ENCODE measurements around the gene CCL26. TPM values are rescaled to one million over a fixed set of nuclear protein-coding genes. Genes with fewer than 3 reads are reported as not detected.

CCL26 gene
- total and polyA plus RNA-seq, 9 of the 15 experiments (the other 6 are each of a cell fraction or from before 2014, with no cell fraction given): 2.3 to 26.8 (median 8.4) TPM

GRCh38 chr7:75795831-75796285, 23.8 kb upstream of the CCL26 start (continued):
- TF ChIP-seq CEBPZ (IDR thresholded peaks at IDR 0.05; ENCODE audit: borderline replicate concordance, low read depth, low read length) (no peak), LEF1 (IDR thresholded peaks at IDR 0.05) (peak; percentile 33; the same call in 1 of the 2 replicates), KLF13 (tag; IDR thresholded peaks at IDR 0.05; ENCODE audit: borderline replicate concordance, low read depth) (no peak), SRSF1 (IDR thresholded peaks at IDR 0.05; ENCODE audit: low read depth, low read length) (no peak), XRCC4 (IDR thresholded peaks at IDR 0.05; ENCODE audit: extremely low read depth, insufficient read depth, insufficient read length) (no peak), TBL1XR1 (IDR thresholded peaks at IDR 0.05; ENCODE audit: low read length in 2 of 2) (no peak), SAP30 (IDR thresholded peaks at IDR 0.05; ENCODE audit: borderline replicate concordance, insufficient read depth, low read depth, low read length, poor library complexity, severe bottlenecking) (no peak), ZNF561 (CRISPR knock-in tag; conservative IDR thresholded peaks at IDR 0.05) (no peak), SRSF9 (IDR thresholded peaks at IDR 0.05; ENCODE audit: borderline replicate concordance, low read depth, low read length) (no peak), NCOR1 (IDR thresholded peaks at IDR 0.05) (no peak), HMG20B (CRISPR knock-in tag; IDR thresholded peaks at IDR 0.05) (no peak), CTBP1 (IDR thresholded peaks at IDR 0.05; ENCODE audit: borderline replicate concordance) (peak; percentile 85), CBFB (CRISPR knock-in tag; IDR thresholded peaks at IDR 0.05) (no peak), GATA2 (CRISPR knock-in tag; IDR thresholded peaks at IDR 0.05) (no peak), ETS1 (conservative IDR thresholded peaks at IDR 0.05; ENCODE audit: control insufficient read depth, low read depth, low read length) (no peak), AFF1 (IDR thresholded peaks at IDR 0.05; ENCODE audit: low read depth in 1 of 2, partially characterized antibody in 2 of 2) (no peak), NR2F6 (CRISPR knock-in tag; IDR thresholded peaks at IDR 0.05) (no peak), ZKSCAN8 (CRISPR knock-in tag; IDR thresholded peaks at IDR 0.05) (no peak)
- TF ChIP-seq, protein P1, sequence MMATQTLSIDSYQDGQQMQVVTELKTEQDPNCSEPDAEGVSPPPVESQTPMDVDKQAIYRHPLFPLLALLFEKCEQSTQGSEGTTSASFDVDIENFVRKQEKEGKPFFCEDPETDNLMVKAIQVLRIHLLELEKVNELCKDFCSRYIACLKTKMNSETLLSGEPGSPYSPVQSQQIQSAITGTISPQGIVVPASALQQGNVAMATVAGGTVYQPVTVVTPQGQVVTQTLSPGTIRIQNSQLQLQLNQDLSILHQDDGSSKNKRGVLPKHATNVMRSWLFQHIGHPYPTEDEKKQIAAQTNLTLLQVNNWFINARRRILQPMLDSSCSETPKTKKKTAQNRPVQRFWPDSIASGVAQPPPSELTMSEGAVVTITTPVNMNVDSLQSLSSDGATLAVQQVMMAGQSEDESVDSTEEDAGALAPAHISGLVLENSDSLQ (IDR thresholded peaks at IDR 0.05): no peak; the same call in 1 of the 2 replicates
